IMR-90 (cell line): ENCODE data around the gene IGF1. TPM values are rescaled to one million over a fixed set of nuclear protein-coding genes. Genes with fewer than 3 reads are reported as not detected.

Source experiments
- ATAC-seq: fragments of 200-7000 bp; cut with Tn5 transposase; 2 replicates; pipeline ENCODE4 v1.9.1; 2020; ENCODE audit warnings: low read depth, mild to moderate bottlenecking, moderate library complexity
- BruUV-seq: library from RNA; stranded (reverse); fragments of 400-500 nt; replicated peaks from 2 replicates; lab custom pipeline; 2021; lab: Mats Ljungman, UMichigan
- CTCF ChIA-PET: fragments of 300-600 bp; formaldehyde crosslinking; extraction: SDS; loops from one replicate; lab custom pipeline; 2021; ENCODE audit warnings: antibody characterized with exemption; lab: Yijun Ruan, JAX
- POLR2A ChIA-PET: fragments of 300-600 bp; sonication (Branson Sonifier 250); formaldehyde crosslinking; loops from one replicate; lab custom pipeline; 2022; ENCODE audit warnings: antibody characterized with exemption; ENCODE audit not compliant: unreplicated experiment; lab: Charles Lee
- DNase-seq: peaks from one replicate; pipeline ENCODE4 v3.0.0; 2013
- H2AFZ ChIP-seq: replicated peaks from 2 replicates; pipeline ENCODE3; 2013; ENCODE audit warnings: low read length, mild to moderate bottlenecking; ENCODE audit not compliant: poor library complexity
- H2AK5ac ChIP-seq: 2 replicates; pipeline ENCODE4 v1.6.1; 2013; ENCODE audit warnings: low read depth, low read length, inconsistent platforms
- H2AK9ac ChIP-seq: replicated peaks from 2 replicates; pipeline ENCODE3; 2013; ENCODE audit warnings: mild to moderate bottlenecking, low read depth, low read length, moderate library complexity; ENCODE audit not compliant: poor library complexity
- H2BK120ac ChIP-seq: 2 replicates; pipeline ENCODE4 v1.6.1; 2013; ENCODE audit warnings: low read depth, low read length, inconsistent platforms
- H2BK15ac ChIP-seq: 3 replicates; pipeline ENCODE4 v1.6.1; 2013; ENCODE audit warnings: low read depth, low read length, inconsistent platforms
- H2BK20ac ChIP-seq: 2 replicates; pipeline ENCODE4 v1.6.1; 2013; ENCODE audit warnings: low read depth, mild to moderate bottlenecking, inconsistent platforms, low read length, moderate library complexity
- H2BK5ac ChIP-seq: 2 replicates; pipeline ENCODE4 v1.6.1; 2013; ENCODE audit warnings: mild to moderate bottlenecking, low read depth, low read length, inconsistent platforms; ENCODE audit not compliant: poor library complexity, severe bottlenecking
- H3K14ac ChIP-seq: replicated peaks from 2 replicates; pipeline ENCODE4 v1.6.1; 2013; ENCODE audit warnings: low read depth, low read length, inconsistent platforms
- H3K18ac ChIP-seq: 2 replicates; pipeline ENCODE4 v1.6.1; 2013; ENCODE audit warnings: low read depth, low read length, control low read depth
- H3K23ac ChIP-seq: 2 replicates; pipeline ENCODE4 v1.6.1; 2013; ENCODE audit warnings: low read depth, low read length, inconsistent platforms
- H3K27ac ChIP-seq: 2 replicates; pipeline ENCODE4 v1.5.1; 2013; ENCODE audit warnings: mild to moderate bottlenecking, control low read depth, low read length; ENCODE audit not compliant: insufficient read depth
- H3K27me3 ChIP-seq: 2 replicates; pipeline ENCODE4 v1.6.1; 2013; ENCODE audit warnings: low read length; ENCODE audit not compliant: control insufficient read depth, insufficient read depth
- H3K36me3 ChIP-seq: 2 replicates; pipeline ENCODE4 v1.6.1; 2013; ENCODE audit warnings: low read length, mixed read lengths; ENCODE audit not compliant: control insufficient read depth, insufficient read depth
- H3K4ac ChIP-seq: 2 replicates; pipeline ENCODE4 v1.6.1; 2013; ENCODE audit warnings: low read depth, low read length, inconsistent platforms
- H3K4me1 ChIP-seq: 2 replicates; pipeline ENCODE4 v1.6.1; 2013; ENCODE audit warnings: low read length, mixed read lengths; ENCODE audit not compliant: control insufficient read depth, insufficient read depth
- H3K4me2 ChIP-seq: 2 replicates; pipeline ENCODE4 v1.6.1; 2013; ENCODE audit warnings: low read depth, mild to moderate bottlenecking, control low read depth, low read length, moderate library complexity
- H3K4me3 ChIP-seq: 2 replicates; pipeline ENCODE4 v1.5.1; 2013; ENCODE audit warnings: low read depth, mild to moderate bottlenecking, control low read depth, low read length, moderate library complexity; ENCODE audit not compliant: insufficient read depth
- H3K56ac ChIP-seq: 2 replicates; pipeline ENCODE4 v1.6.1; 2013; ENCODE audit warnings: low read length, inconsistent platforms; ENCODE audit not compliant: insufficient read depth; ENCODE audit errors: extremely low read depth
- H3K79me1 ChIP-seq, 2 experiments: 2 replicates each; pipeline ENCODE4 v1.6.1; 2013; ENCODE audit warnings: low read length in 2 of 2, inconsistent platforms in 1 of 2, low read depth in 1 of 2
- H3K9ac ChIP-seq: 2 replicates; pipeline ENCODE4 v1.6.1; 2013; ENCODE audit warnings: low read depth, low read length, control low read depth
- H3K9me1 ChIP-seq: 2 replicates; pipeline ENCODE4 v1.6.1; 2013; ENCODE audit warnings: low read length, inconsistent platforms; ENCODE audit not compliant: insufficient read depth
- H3K9me3 ChIP-seq: 2 replicates; pipeline ENCODE4 v1.6.1; 2013; ENCODE audit warnings: low read length; ENCODE audit not compliant: control insufficient read depth, insufficient read depth
- H4K20me1 ChIP-seq: 2 replicates; pipeline ENCODE4 v1.6.1; 2013; ENCODE audit warnings: low read length, inconsistent platforms; ENCODE audit not compliant: insufficient read depth
- H4K5ac ChIP-seq: 2 replicates; pipeline ENCODE4 v1.6.1; 2013; ENCODE audit warnings: mild to moderate bottlenecking, low read depth, low read length, control low read depth
- H4K8ac ChIP-seq, 2 experiments: 2 replicates each; pipeline ENCODE4 v1.6.1; 2013; ENCODE audit warnings: low read depth in 2 of 2, low read length in 2 of 2, control low read depth in 1 of 2, inconsistent platforms in 1 of 2
- H4K91ac ChIP-seq: 2 replicates; pipeline ENCODE4 v1.6.1; 2013; ENCODE audit warnings: low read depth, low read length, inconsistent platforms; ENCODE audit not compliant: insufficient read depth
- MAFK ChIP-seq: IDR thresholded peaks from 2 replicates; pipeline ENCODE4 v1.6.1; 2012; ENCODE audit warnings: low read depth, low read length, improper control_type of control experiment
- MXI1 ChIP-seq: IDR thresholded peaks from 2 replicates; pipeline ENCODE4 v1.6.1; 2012; ENCODE audit warnings: low read depth, mild to moderate bottlenecking, low read length, moderate library complexity, borderline replicate concordance
- WGBS, 2 experiments: methylation state at CpG; one replicate each; pipeline versions ENCODE4 v1.1.5 to v1.1.7; 2013; ENCODE audit warnings: missing lambda C conversion rate in 2 of 2; ENCODE audit not compliant: insufficient read length in 1 of 2; ENCODE audit errors: extremely low coverage in 2 of 2; 5-methylcytosine and 5-hydroxymethylcytosine counted together
- dilution Hi-C: fragments of 300-500 bp; cut with HindIII; formaldehyde crosslinking; loops from one replicate; pipeline ENCODE4 v1.14.3; 2018; ENCODE audit warnings: low sequenced_read_pairs; ENCODE audit not compliant: unreplicated experiment
- in situ Hi-C: fragments of 300-500 bp; cut with MboI; formaldehyde crosslinking; loops from 3 replicates; pipeline ENCODE4 v1.14.3; 2019; ENCODE audit warnings: low sequenced_read_pairs, inconsistent platforms, mixed read lengths
- intact Hi-C: fragments of 100-400 bp; cut with micrococcal nuclease; formaldehyde crosslinking; loops from 2 replicates; pipeline ENCODE4 v1.10.0; 2022
- polyA plus RNA-seq, 3 experiments: library from polyadenylated mRNA; depleted of rRNA; stranded (reverse); fragments of >200 nt; gene quantifications; 2 replicates each; pipeline ENCODE4 v1.2.3, GENCODE V29; 2012; ENCODE audit warnings: low replicate concordance in 1 of 3
- total RNA-seq: library from RNA; depleted of rRNA; stranded (reverse); fragments of >200 nt; gene quantifications from 2 replicates; pipeline ENCODE4 v1.2.3, GENCODE V29; 2012

IGF1 gene
- total and polyA plus RNA-seq, 2 of the 4 experiments (the other 2 are of a cell fraction), result under 0.01 to 0.12 TPM

DNA sequence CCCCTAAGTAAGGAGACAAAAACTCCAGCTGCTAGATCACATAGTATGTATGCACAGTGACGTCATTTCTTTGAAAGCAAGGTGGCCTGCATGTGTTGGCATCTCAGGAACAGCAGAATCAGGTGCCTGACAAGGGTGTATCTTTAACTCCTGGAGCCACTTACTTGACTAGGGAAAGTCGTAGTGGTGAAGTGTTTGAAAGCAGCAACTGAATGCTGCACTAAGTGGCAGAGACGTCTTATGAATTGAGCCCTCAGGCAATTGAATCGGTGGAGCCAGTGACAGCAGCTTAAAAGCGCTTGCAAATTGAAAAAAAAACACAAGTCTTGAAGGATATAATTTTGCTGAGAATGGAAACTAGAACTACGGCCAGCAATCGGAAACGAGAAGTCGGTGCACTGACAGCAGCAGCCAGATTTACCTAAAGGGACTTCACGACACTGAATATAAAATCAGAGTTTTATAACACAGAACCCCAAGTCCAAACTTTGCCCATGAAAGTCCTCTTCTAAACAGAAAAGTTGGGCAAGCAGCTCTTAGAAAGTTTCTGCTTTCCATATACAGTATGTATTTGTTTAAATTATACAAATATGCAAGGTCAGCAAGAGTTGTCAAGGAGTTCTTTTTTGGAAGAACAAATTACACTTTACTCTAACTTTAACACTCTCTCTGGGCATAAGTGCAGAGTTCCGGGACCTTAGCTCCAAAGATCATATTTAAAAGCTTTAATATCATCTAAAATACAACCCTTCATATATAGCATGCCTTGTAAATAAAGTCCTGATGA, 1.1 kb downstream of the IGF1 start:
- Histone ChIP-seq H3K36me3 (no peaks in the 10 kb centered on the region), H2BK20ac (0 out of 2 replicates have a peak overlapping the region, but pooled peaks have one; percentile 34), H2AK9ac (no peak overlapping the region), H3K18ac (no peak overlapping the region), H3K27me3 (no peaks in the 10 kb centered on the region), H2BK15ac (no peak overlapping the region), H3K4me2 (peak overlapping the region; percentile 73), H4K91ac (peak overlapping the region; percentile 38; the same call in 1 of the 2 replicates), H2AFZ (peak overlapping the region; percentile 16), H3K14ac (no peak overlapping the region), H3K4ac (no peak overlapping the region; the same call in 1 of the 2 replicates), H4K5ac (no peak overlapping the region), H3K4me1 (peaks cover 12% of the 10 kb centered on the region), H3K4me3 (no peak overlapping the region), H3K9me3 (no peaks in the 10 kb centered on the region), H2BK120ac (peak overlapping the region; percentile 3; the same call in 1 of the 2 replicates), H2BK5ac (no peak overlapping the region), H3K9ac (0 out of 2 replicates have a peak overlapping the region, but pooled peaks have one; percentile 9), H3K23ac (no peak overlapping the region; the same call in 1 of the 2 replicates), H3K9me1 (no peaks in the 10 kb centered on the region; the same call in 1 of the 2 replicates), H4K8ac (no peak overlapping the region), H2AK5ac (0 out of 2 replicates have a peak overlapping the region, but pooled peaks have one; percentile 1), H3K56ac (no peak overlapping the region), H3K27ac (no peak overlapping the region), H4K20me1 (no peaks in the 10 kb centered on the region), H3K79me1 (no peaks in the 10 kb centered on the region)
- WGBS, 2 experiments, result 4% methylated on average over 4 of the region's 11 CpGs; no CpG with 5 or more reads in 1 of the 2 experiments
- POLR2A ChIA-PET, result no interaction called here
- intact Hi-C loops (no loop called here), dilution Hi-C loops (no loop called here), in situ Hi-C loops (loop anchor here (25.0 kb wide), 2 partner anchors 167 to 542 kb away; no protein-coding TSS in a partner anchor)
- DNase-seq, result no peak
- CTCF ChIA-PET, result interaction anchor here (1.9 kb wide), 1 partner anchor 179 kb away, joined by 6 read pairs; no protein-coding TSS in a partner anchor
- peak; percentile 97 for TF ChIP-seq MAFK
- TF ChIP-seq MXI1, result no peak
- BruUV-seq, result no TSS peak
- ATAC-seq, result no peak; the same call in 1 of the 2 replicates
